ENCODE results near the gene MT4. TPM values are rescaled to one million over a fixed set of nuclear protein-coding genes. Genes with fewer than 3 reads are reported as not detected.

The MT4 gene
- total and polyA plus RNA-seq, 10 donors, result not detected

DNA sequence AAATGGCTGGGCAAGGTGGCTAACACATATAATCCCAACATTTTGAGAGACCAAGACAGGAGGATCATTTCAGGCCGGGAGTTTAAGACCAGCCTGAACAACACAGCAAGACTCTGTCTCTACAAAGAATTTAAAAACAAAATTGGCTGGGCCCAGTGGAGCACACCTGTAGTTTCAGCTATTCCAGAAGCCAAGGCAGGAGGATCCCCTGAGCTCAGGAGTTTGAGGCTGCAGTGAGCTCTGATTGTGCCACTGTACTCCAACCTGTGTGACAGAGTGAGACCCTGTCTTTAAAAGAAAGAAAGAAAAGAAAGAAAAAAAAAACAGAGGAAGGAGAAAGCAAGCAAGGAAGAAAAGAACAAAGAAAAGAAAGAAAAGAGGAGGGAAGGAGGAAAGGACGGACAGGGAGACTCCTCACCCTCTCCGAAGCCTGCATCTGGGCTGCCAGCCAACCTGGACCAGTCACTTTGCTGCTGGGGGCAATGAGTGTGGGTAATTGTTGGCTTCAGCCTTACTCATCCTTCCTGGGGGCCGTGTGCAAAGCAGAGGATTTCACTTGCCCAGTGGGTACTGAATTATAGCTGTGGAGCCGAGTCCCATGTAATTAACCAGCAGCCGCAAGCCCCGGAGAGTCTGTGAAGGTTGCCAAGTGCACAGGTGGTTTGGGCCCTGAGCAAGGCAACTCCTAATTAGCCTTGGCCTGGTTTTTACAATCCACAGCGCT, 6.7 kb upstream of the MT4 start:
- TF ChIP-seq POLR2A (IDR thresholded peaks at IDR 0.05), result no peak
- TF ChIP-seq POLR2AphosphoS5 (IDR thresholded peaks at IDR 0.05), result no peak
- TF ChIP-seq, protein P1, sequence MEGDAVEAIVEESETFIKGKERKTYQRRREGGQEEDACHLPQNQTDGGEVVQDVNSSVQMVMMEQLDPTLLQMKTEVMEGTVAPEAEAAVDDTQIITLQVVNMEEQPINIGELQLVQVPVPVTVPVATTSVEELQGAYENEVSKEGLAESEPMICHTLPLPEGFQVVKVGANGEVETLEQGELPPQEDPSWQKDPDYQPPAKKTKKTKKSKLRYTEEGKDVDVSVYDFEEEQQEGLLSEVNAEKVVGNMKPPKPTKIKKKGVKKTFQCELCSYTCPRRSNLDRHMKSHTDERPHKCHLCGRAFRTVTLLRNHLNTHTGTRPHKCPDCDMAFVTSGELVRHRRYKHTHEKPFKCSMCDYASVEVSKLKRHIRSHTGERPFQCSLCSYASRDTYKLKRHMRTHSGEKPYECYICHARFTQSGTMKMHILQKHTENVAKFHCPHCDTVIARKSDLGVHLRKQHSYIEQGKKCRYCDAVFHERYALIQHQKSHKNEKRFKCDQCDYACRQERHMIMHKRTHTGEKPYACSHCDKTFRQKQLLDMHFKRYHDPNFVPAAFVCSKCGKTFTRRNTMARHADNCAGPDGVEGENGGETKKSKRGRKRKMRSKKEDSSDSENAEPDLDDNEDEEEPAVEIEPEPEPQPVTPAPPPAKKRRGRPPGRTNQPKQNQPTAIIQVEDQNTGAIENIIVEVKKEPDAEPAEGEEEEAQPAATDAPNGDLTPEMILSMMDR (IDR thresholded peaks at IDR 0.05 in 8 of 11, conservative IDR thresholded peaks at IDR 0.05 in 3 of 11), result no peak
- H3K4me1 ChIP-seq, result no peaks in the 10 kb centered on the region
- H3K27me3 ChIP-seq (replicated peaks in 1 of 7), result peaks cover 0 to 25% (median 0%) of the 10 kb centered on the region in 7 donors
- WGBS, 5 donors, result 74 to 84% (median 82%) methylated on average over 6 to 8 of the region's 8 CpGs
- H3K9me3 ChIP-seq, result no peaks in the 10 kb centered on the region
- no peak for DNase-seq
- H3K36me3 ChIP-seq, result no peaks in the 10 kb centered on the region
- H3K4me3 ChIP-seq, result no peak overlapping the region
- no peak overlapping the region for H3K27ac ChIP-seq
- intact Hi-C loops (cut with DNase I; ENCODE audit: low total_unique reads), result no loop called here

DNA sequence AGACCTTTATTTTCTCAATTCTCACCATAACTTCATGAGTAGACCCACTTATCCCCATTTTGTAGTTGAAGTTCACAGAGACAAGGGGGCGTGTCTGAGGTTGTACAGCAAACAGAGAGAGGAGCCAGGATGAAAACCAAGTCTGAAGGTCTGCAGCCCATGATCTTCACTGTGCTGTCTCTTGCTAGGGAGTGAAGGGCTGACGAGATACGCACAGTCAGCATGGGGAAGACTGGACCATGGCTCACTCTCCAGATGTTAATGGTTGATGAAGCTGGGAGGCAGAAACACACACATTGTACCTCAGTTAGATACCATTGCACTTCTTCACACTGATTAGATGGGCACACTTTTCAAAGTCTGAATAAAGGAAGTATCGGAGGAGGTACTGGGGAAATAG, 5.8 kb upstream of the MT4 start:
- Histone ChIP-seq H3K4me1 (no peaks in the 10 kb centered on the region), H3K36me3 (no peaks in the 10 kb centered on the region), H3K4me3 (no peak overlapping the region), H3K27me3 (replicated peaks in 1 of 7) (peaks cover 0 to 20% (median 0%) of the 10 kb centered on the region in 7 donors), H3K27ac (no peak overlapping the region), H3K9me3 (no peaks in the 10 kb centered on the region)
- DNase-seq, result no peak
- intact Hi-C loops (cut with DNase I; ENCODE audit: low total_unique reads), result no loop called here
- 79 to 99% (median 87%) methylated on average over 4 of the region's 4 CpGs for WGBS, 5 donors
- TF ChIP-seq POLR2A (IDR thresholded peaks at IDR 0.05) (no peak), POLR2AphosphoS5 (IDR thresholded peaks at IDR 0.05) (no peak)
- TF ChIP-seq, protein P1 (IDR thresholded peaks at IDR 0.05 in 8 of 11, conservative IDR thresholded peaks at IDR 0.05 in 3 of 11), result no peak

DNA sequence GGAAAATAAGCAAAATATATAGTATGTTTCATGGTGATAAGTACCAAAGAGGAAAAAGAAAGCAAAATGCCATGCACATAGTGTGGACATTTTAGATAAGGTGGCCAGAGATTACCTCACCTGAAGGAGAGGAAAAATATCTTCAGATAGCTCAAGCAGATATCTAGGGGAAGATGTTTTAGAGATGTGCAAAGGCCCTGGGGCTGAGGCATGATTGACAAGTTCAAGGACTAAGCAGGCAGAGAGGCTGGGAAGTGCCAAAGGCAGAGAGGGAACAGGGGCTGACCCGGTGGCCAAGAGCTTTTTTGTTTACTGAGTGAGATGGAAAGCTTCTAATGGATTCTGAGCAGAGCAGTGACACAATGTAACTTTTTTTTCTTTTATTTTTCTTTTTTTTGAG, 4.4 kb upstream of the MT4 start:
- H3K4me1 ChIP-seq, result no peaks in the 10 kb centered on the region
- H3K9me3 ChIP-seq, result no peaks in the 10 kb centered on the region
- 41 to 82% (median 73%) methylated on average over 1 of the region's 1 CpG for WGBS, 5 donors
- H3K27me3 ChIP-seq (replicated peaks in 1 of 7), result peaks cover 0 to 23% (median 0%) of the 10 kb centered on the region in 7 donors
- intact Hi-C loops (cut with DNase I; ENCODE audit: low total_unique reads), result no loop called here
- H3K27ac ChIP-seq, result no peak overlapping the region
- H3K4me3 ChIP-seq, result no peak overlapping the region
- DNase-seq, result no peak
- TF ChIP-seq, protein P1 (IDR thresholded peaks at IDR 0.05 in 8 of 11, conservative IDR thresholded peaks at IDR 0.05 in 3 of 11), result no peak
- TF ChIP-seq POLR2AphosphoS5 (IDR thresholded peaks at IDR 0.05) (no peak), POLR2A (IDR thresholded peaks at IDR 0.05) (no peak)
- H3K36me3 ChIP-seq, result no peaks in the 10 kb centered on the region

DNA sequence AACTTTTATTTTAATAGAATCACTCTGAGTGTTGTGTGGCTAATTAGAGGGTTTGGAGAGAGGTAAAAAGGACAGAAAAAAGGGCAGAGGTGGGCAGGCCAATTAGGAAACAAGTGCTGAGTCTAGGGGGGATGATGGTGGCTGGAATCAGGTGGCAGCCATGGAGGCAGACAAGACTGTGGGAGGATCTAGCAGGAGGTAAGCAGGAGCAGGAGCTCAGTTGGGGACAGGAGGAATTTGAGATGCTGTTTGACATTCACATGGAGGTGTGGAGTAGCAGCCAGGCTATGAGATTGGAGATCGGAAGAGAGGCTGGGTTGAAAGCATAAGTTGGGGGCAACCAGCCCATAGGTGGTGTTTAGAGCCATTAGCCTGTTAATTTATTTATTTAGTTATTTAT, 3.7 kb upstream of the MT4 start:
- 74 to 91% (median 84%) methylated on average over 1 of the region's 1 CpG for WGBS, 5 donors
- Histone ChIP-seq H3K36me3 (no peaks in the 10 kb centered on the region), H3K9me3 (no peaks in the 10 kb centered on the region), H3K27ac (no peak overlapping the region), H3K4me1 (no peaks in the 10 kb centered on the region), H3K4me3 (no peak overlapping the region), H3K27me3 (replicated peaks in 1 of 7) (peaks cover 0 to 17% (median 0%) of the 10 kb centered on the region in 7 donors)
- no peak for DNase-seq
- TF ChIP-seq, protein P1 (IDR thresholded peaks at IDR 0.05 in 8 of 11, conservative IDR thresholded peaks at IDR 0.05 in 3 of 11), result no peak
- TF ChIP-seq POLR2A (IDR thresholded peaks at IDR 0.05) (no peak), POLR2AphosphoS5 (IDR thresholded peaks at IDR 0.05) (no peak)
- intact Hi-C loops (cut with DNase I; ENCODE audit: low total_unique reads), result no loop called here
